A549 treated with Mapracorat at 1 μM for 4 hours (cell line): Measurements from ENCODE around the gene DNAJC22. TPM values are rescaled to one million over a fixed set of nuclear protein-coding genes. Genes with fewer than 3 reads are reported as not detected.

Experiments
- total RNA-seq: library from RNA; stranded (reverse); fragments of 200-300 nt; extraction: Qiagen RNA extraction; gene quantifications from 5 replicates; pipeline ENCODE4 v1.2.3, GENCODE V29; 2022

Gene DNAJC22
- total RNA-seq = 17.0 to 23.4 TPM (median 20.7 TPM) in 5 replicates

GRCh38 chr12:49346659-49347310 is at the start of gene DNAJC22:
Gene DNAJC22 (plus strand): TSS chr12:49346888. CDS start chr12:49348873, 1,985 bp downstream.

DNA sequence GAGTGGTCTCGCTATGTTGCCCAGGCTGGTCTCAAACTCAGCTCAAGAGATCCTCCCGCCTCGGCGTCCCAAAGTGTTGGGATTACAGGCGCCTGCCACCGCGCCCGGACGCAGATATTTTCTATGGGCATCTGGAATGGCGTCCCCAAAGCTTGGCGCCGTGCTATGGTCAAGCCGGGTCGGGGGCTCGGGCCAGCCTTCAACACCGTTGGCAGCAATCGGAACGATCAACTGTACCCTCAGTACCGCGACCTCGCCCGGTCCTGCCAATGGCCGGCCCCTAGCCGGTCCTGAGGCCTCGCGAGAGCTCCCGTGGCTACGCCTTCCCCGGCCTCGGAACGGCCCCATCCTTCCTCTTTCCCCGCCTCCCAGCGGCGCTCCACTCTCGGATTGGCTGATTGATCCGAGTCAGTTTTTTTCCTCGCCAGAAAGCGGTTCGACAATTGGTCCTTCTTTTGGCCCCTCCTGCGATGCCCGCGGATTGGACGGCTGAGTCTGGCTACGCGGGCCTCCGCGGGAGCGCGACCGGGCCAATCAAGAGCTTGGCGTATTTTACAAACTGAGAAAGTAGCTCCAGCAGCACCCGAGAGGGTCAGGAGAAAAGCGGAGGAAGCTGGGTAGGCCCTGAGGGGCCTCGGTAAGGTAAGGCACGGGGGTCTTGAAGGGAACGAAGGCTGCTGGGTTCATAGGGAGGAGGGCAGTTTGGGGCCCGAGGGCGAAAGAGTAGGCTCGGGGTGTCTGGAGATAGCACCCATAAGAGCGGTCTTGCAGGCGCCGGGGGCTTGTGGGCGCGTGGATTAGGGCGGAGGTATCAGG is 23.8 kb upstream of the DNAJC22 start, which contains the start of gene TROAP:
TROAP (plus strand) TSS at position 548 of the 816 bp plus-strand sequence. CDS start 354 bp downstream, outside the sequence.

GRCh38 chr12:49336645-49337584 is 9.8 kb upstream of the DNAJC22 start, which contains the start of gene C1QL4:
Gene C1QL4 (minus strand): TSS chr12:49337188. CDS start chr12:49336477, 711 bp downstream.

DNA sequence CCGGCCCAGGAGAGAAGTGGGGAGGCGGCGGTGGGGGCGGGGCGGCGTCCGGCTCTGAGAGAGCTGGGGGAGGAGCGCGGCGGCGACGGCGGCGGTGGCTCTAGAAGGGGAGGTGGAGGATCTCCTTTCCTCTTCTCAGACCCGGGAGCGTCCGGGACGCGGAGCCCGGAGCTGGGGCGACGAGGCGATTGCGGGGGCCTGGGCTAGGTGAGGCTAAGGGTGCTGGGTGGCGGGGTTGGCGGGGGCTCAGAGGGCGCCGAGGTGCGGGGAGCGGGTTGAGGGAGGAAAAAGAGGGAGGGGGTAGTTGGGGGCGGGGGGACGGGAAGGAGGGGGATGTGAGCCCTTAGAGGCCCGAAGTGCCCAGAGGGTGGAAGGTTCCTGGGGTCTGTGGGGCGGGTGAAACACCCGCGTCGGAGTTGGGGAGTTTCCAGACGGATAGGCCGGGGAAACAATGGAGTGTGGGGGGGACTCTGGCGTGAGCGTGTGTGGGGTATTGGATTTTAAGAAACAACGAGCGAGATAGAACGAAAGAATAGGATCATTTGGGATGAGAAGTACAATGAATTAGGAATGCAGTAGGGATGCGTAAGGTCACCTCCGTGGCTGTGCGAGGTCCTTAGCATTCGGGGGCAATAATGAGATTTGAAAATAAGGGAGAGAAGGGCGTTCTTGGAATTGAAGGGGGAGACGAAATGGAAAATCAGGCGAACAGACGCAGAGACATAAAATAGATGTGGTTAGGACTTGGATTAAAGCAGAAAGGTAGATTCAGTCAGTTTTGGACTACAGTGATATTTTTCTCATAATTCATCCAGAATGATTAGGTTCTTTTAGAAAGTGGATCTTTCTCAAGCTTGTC is 20.9 kb downstream of the DNAJC22 start, which contains the start of gene SPATS2:
SPATS2 (plus strand) TSS at position 82 of the 859 bp plus-strand sequence. CDS start 93,551 bp downstream, outside the sequence.

Other genes with a start within 250 kb of the DNAJC22 start
- gene LMBR1L, start 236.0 kb upstream of the DNAJC22 start, total RNA-seq = 12.7 to 18.4 TPM (median 13.4 TPM) in 5 replicates
- 2,300 to 2,554 TPM (median 2,409 TPM) in 5 replicates for gene TUBA1B, start 215.5 kb upstream of the DNAJC22 start, total RNA-seq
- gene TUBA1A, start 157.8 kb upstream of the DNAJC22 start, total RNA-seq = 178 to 232 TPM (median 219 TPM) in 5 replicates
- gene TUBA1C, start 81.8 kb upstream of the DNAJC22 start, total RNA-seq = 1,605 to 2,005 TPM (median 1,655 TPM) in 5 replicates
- 1.5 to 1.9 TPM (median 1.7 TPM) in 5 replicates for gene PRPH, start 51.7 kb upstream of the DNAJC22 start, total RNA-seq
- 76.5 to 121 TPM (median 80.2 TPM) in 5 replicates for gene TROAP, start 23.6 kb upstream of the DNAJC22 start, total RNA-seq
- gene C1QL4, start 9.7 kb upstream of the DNAJC22 start, total RNA-seq = 4.3 to 6.9 TPM (median 6.6 TPM) in 5 replicates
- gene SPATS2, start 20.6 kb downstream of the DNAJC22 start, total RNA-seq = 25.2 to 34.3 TPM (median 31.6 TPM) in 5 replicates
- gene KCNH3, start 192.1 kb downstream of the DNAJC22 start, total RNA-seq = 1.5 to 2.6 TPM (median 2.3 TPM) in 5 replicates
- 54.3 to 69.9 TPM (median 65.4 TPM) in 5 replicates for gene MCRS1, start 221.3 kb downstream of the DNAJC22 start, total RNA-seq